Adipocyte (in vitro differentiated cells): Measurements from ENCODE around the gene ADGRL3.
"Not testable (repeated sequence)": the region's sequence is repeated elsewhere in the genome, so short reads cannot be mapped to it uniquely, and the experiment has no call there.

ENCODE experiments used
- DNase-seq: peaks from one replicate; pipeline ENCODE4 v3.0.0-alpha.2; 2015; ENCODE audit warnings: low read depth
- H3K27me3 ChIP-seq: replicated peaks from 2 replicates; pipeline ENCODE4 v1.7.0; 2013; ENCODE audit warnings: mild to moderate bottlenecking, low read length, moderate library complexity; ENCODE audit not compliant: control insufficient read depth, insufficient read depth
- H3K36me3 ChIP-seq: 2 replicates; pipeline ENCODE4 v1.7.0; 2013; ENCODE audit warnings: low read length, mild to moderate bottlenecking, moderate library complexity; ENCODE audit not compliant: control insufficient read depth, insufficient read depth, severe bottlenecking
- H3K4me1 ChIP-seq: 2 replicates; pipeline ENCODE4 v1.7.0; 2013; ENCODE audit warnings: mild to moderate bottlenecking, low read length, moderate library complexity; ENCODE audit not compliant: control insufficient read depth, insufficient read depth
- H3K4me3 ChIP-seq: 2 replicates; pipeline ENCODE4 v1.7.0; 2013; ENCODE audit warnings: mild to moderate bottlenecking, low read length, moderate library complexity
- H3K9ac ChIP-seq: 2 replicates; pipeline ENCODE4 v1.7.0; 2013; ENCODE audit warnings: mild to moderate bottlenecking, low read length, moderate library complexity
- H3K9me3 ChIP-seq: 2 replicates; pipeline ENCODE4 v1.7.0; 2013; ENCODE audit warnings: mild to moderate bottlenecking, low read length, moderate library complexity; ENCODE audit not compliant: control insufficient read depth

ADGRL3 gene

DNA sequence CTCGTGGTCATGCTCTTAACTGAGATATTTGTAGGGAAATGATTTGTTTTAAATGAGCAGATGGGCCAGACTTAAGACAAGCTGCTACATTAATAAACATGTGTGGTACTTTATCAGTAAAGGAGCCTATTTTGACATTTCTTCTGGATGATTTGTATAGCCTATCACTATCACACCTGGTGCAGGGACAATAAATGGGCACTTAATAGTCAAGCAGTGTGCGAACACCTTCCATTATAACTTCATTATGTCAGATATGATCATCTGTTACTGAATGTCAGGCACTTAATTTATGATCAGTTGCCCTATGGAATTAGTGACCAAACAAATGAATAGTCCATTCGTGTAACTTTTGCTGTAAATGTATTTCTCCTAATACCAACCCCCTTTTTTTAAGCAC, 628.8 kb downstream of the ADGRL3 start:
- Histone ChIP-seq H3K4me1 (no peaks in the 10 kb centered on the region), H3K36me3 (no peaks in the 10 kb centered on the region), H3K4me3 (no peak overlapping the region), H3K9me3 (no peaks in the 10 kb centered on the region), H3K9ac (no peak overlapping the region), H3K27me3 (no peaks in the 10 kb centered on the region)
- no peak for DNase-seq

GRCh38 chr4:61831987-61832386, 631.9 kb downstream of the ADGRL3 start:
- Histone ChIP-seq H3K4me3 (no peak overlapping the region), H3K4me1 (no peaks in the 10 kb centered on the region), H3K36me3 (no peaks in the 10 kb centered on the region), H3K9ac (no peak overlapping the region), H3K9me3 (no peaks in the 10 kb centered on the region), H3K27me3 (no peaks in the 10 kb centered on the region)
- DNase-seq = no peak

DNA sequence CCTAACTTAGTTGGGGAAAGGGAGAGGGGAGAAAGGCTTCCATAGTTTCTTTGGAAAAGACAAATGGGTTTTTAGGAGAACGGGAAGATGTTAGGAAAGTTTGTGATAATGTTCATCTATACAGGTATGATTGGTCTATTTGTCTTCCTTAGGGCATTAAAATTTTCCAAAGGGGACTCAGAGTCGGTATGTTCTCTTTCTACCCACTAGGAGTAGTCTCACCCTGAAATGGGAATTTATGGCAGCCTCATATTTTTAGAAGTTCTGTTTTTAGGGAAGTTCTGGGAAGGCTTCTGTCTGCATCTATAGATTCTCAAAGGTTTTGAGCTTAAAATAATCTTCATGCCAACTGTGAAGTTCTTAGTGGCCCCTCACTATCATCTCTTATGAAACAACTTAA, 637.3 kb downstream of the ADGRL3 start:
- no peak for DNase-seq
- H3K36me3 ChIP-seq = no peaks in the 10 kb centered on the region
- no peaks in the 10 kb centered on the region for H3K4me1 ChIP-seq
- H3K9me3 ChIP-seq = no peaks in the 10 kb centered on the region
- no peak overlapping the region for H3K4me3 ChIP-seq
- no peak overlapping the region for H3K9ac ChIP-seq
- no peaks in the 10 kb centered on the region for H3K27me3 ChIP-seq

- DNase-seq = no peak
- H3K4me3 ChIP-seq = no peak overlapping the region
- H3K36me3 ChIP-seq = no peaks in the 10 kb centered on the region
- no peaks in the 10 kb centered on the region for H3K9me3 ChIP-seq
- H3K27me3 ChIP-seq = no peaks in the 10 kb centered on the region
- no peaks in the 10 kb centered on the region for H3K4me1 ChIP-seq
- H3K9ac ChIP-seq = no peak overlapping the region
These were observed 637.9 kb downstream of the ADGRL3 start for GRCh38 chr4:61838072-61838471.

- no peaks in the 10 kb centered on the region for H3K4me1 ChIP-seq
- no peaks in the 10 kb centered on the region for H3K36me3 ChIP-seq
- no peak overlapping the region for H3K9ac ChIP-seq
- H3K27me3 ChIP-seq = no peaks in the 10 kb centered on the region
- DNase-seq = peak; percentile 44
- H3K4me3 ChIP-seq = no peak overlapping the region
- H3K9me3 ChIP-seq = no peaks in the 10 kb centered on the region
These were observed 641.6 kb downstream of the ADGRL3 start for GRCh38 chr4:61841714-61842113.

DNA sequence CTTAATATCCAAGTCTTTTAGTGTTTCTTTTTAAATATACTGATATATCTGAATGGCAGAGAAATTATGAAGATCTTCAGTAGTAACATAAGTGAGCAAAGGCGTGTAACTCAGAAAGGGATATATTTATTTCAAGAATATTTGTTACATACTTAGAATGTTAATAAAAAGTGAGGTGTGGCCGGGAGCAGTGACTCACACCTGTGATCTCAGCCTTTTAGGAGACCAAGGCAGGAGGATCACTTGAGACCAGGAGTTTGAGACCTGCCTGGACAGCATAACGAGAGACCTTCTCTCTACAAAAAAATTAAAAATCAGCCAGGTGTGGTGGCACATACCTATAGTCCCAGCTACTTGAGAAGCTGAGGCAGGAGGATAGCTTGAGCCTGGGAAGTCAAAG, 651.0 kb downstream of the ADGRL3 start:
- no peaks in the 10 kb centered on the region for H3K4me1 ChIP-seq
- DNase-seq = no peak
- H3K9me3 ChIP-seq = no peaks in the 10 kb centered on the region
- H3K36me3 ChIP-seq = no peaks in the 10 kb centered on the region
- no peak overlapping the region for H3K9ac ChIP-seq
- H3K4me3 ChIP-seq = no peak overlapping the region
- no peaks in the 10 kb centered on the region for H3K27me3 ChIP-seq

DNA sequence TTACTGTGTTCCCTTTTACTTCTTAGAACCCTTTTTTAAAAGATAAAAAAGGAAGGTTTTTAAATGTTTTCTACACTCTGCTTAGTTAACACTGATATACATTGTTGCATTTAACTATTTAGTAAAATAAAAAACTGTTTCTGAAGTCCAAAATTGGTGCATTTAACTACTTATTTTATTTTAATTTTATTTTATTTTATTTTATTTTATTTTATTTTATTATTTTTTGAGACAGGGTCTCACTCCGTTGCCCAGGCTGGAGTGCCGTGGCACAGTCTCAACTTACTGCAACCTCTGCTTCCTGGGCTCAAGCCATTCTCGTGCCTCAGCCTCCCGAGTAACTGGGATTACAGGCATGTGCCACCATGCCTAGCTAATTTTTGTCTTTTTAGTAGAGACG, 652.0 kb downstream of the ADGRL3 start:
- DNase-seq, H3K36me3 ChIP-seq, H3K9me3 ChIP-seq, H3K27me3 ChIP-seq, H3K4me3 ChIP-seq, H3K9ac ChIP-seq, H3K4me1 ChIP-seq: not testable (repeated sequence)

DNA sequence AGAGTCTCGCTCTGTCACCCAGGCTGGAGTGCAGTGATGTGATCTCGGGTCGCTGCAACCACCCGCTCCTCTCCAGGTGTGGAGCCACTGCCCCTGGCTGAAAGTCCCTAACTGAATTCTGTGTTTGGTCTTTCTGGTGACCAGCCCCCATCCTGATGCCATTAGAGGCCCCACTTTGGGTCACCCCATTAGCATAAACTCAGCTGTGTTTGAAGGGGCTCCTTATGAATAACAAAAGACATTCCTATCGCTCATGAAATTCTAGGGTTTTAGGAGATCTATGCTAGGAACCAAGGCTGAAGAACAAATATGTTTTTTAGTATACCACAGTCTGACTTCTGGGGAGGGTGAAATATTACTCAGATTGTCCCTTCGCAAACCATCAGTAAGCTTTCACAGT, 652.9 kb downstream of the ADGRL3 start:
- no peak for DNase-seq
- no peaks in the 10 kb centered on the region for H3K27me3 ChIP-seq

GRCh38 chr4:61860376-61860775, 660.2 kb downstream of the ADGRL3 start:
- Histone ChIP-seq H3K4me3 (no peak overlapping the region), H3K27me3 (no peaks in the 10 kb centered on the region)

More for the DNA sequence above, 652.9 kb downstream of the ADGRL3 start:
- no peaks in the 10 kb centered on the region for H3K9me3 ChIP-seq
- no peak overlapping the region for H3K4me3 ChIP-seq
- no peaks in the 10 kb centered on the region for H3K4me1 ChIP-seq
- no peak overlapping the region for H3K9ac ChIP-seq
- H3K36me3 ChIP-seq = no peaks in the 10 kb centered on the region

DNA sequence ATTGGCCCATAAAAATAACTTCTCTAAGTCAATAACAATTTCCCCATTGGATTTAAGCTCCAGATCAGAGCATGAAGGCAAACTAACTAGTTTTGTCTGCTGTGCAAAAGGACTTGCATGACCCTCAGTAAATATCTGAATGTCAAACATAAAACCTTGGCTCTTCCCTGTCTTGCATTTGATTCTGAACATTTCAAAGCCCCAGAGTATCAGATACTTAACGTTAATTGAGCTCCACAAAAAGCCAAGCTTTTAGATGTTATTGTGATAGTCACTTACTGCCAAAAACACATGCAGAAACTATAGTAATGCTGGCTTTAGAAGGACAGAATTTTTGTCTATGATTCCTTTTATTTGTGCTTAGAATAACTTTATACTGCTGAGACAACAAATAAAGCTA, 664.2 kb downstream of the ADGRL3 start:
- Histone ChIP-seq H3K9me3 (no peaks in the 10 kb centered on the region), H3K36me3 (no peaks in the 10 kb centered on the region), H3K9ac (no peak overlapping the region), H3K4me3 (no peak overlapping the region), H3K4me1 (no peaks in the 10 kb centered on the region), H3K27me3 (no peaks in the 10 kb centered on the region)
- DNase-seq = no peak

More at GRCh38 chr4:61860376-61860775, 660.2 kb downstream of the ADGRL3 start:
- Histone ChIP-seq H3K9me3 (no peaks in the 10 kb centered on the region), H3K4me1 (no peaks in the 10 kb centered on the region), H3K9ac (no peak overlapping the region), H3K36me3 (no peaks in the 10 kb centered on the region)
- no peak for DNase-seq

DNA sequence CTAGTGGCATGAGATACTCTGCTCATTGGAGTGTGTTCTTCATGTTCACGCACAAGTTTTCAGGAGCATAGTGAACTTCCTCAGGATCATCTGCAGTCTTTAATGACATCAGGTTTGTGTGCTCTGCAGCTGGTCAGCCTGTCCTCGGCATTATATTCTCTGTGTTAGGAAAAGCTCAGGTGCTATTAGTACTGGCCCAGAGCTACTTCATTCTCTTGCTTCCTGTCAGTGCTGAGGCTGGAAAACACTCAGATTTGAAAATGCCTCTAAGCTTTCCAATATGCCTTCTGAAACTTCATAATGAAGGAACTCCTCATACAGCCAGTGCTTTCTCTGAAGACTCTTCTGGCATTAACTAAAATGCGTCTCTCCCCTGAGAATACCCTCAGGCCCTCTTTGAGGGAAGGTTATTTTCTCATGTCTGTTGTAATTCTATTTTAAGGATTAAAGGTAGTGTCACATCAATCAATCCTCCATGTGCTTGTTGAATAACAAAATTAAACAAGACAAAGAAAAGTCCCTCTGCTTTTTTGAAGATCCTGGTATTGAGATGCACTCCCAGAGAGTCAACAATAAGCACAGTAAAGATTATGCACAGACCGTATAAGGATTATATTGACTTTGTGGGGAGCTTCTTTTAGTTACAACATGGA, 666.4 kb downstream of the ADGRL3 start:
- no peaks in the 10 kb centered on the region for H3K4me1 ChIP-seq
- no peak for DNase-seq
- H3K9ac ChIP-seq = no peak overlapping the region
- H3K36me3 ChIP-seq = no peaks in the 10 kb centered on the region
- no peaks in the 10 kb centered on the region for H3K27me3 ChIP-seq
- no peaks in the 10 kb centered on the region for H3K9me3 ChIP-seq
- no peak overlapping the region for H3K4me3 ChIP-seq

GRCh38 chr4:61872983-61873382, 672.9 kb downstream of the ADGRL3 start:
- DNase-seq = no peak
- Histone ChIP-seq H3K4me1 (no peaks in the 10 kb centered on the region), H3K36me3 (no peaks in the 10 kb centered on the region), H3K9me3 (no peaks in the 10 kb centered on the region), H3K4me3 (no peak overlapping the region), H3K9ac (no peak overlapping the region), H3K27me3 (no peaks in the 10 kb centered on the region)
